Fibroblast of the aortic adventitia (primary cell): Measurements from ENCODE around the gene CHAF1A. TPM values are rescaled to one million over a fixed set of nuclear protein-coding genes. Genes with fewer than 3 reads are reported as not detected.
A peak's percentile ranks its signal among the peaks of the same experiment; 100 is the strongest.

ENCODE experiments used
- DNase-seq: peaks from one replicate; pipeline ENCODE4 v3.0.0-alpha.2; 2010; ENCODE audit warnings: low read depth
- H3K4me3 ChIP-seq: 2 replicates; pipeline ENCODE4 v1.5.1; 2011; ENCODE audit warnings: low read depth, mild to moderate bottlenecking, control low read depth, low read length, moderate library complexity
- CTCF ChIP-seq: IDR thresholded peaks from 2 replicates; pipeline ENCODE4 v1.5.1; 2011; ENCODE audit warnings: mild to moderate bottlenecking, low read length, control low read depth, inconsistent platforms; ENCODE audit not compliant: insufficient read depth
- total RNA-seq: library from RNA; depleted of rRNA; stranded (reverse); fragments of >200 nt; gene quantifications from 2 replicates; pipeline ENCODE4 v1.2.3, GENCODE V29; 2012; ENCODE audit warnings: low replicate concordance

CHAF1A gene
- total RNA-seq, 1 donor = 25.8 TPM

- no peak for DNase-seq
- H3K4me3 ChIP-seq = peak overlapping the region; percentile 77
- TF ChIP-seq CTCF = no peak
These were observed 70.7 kb downstream of the CHAF1A start for GRCh38 chr19:4473011-4473762.

- DNase-seq = no peak
- TF ChIP-seq CTCF = no peak
- peak overlapping the region; percentile 77 for H3K4me3 ChIP-seq
These were observed 71.5 kb downstream of the CHAF1A start for GRCh38 chr19:4473763-4474513.

- DNase-seq = peak; percentile 54
- peak overlapping the region; percentile 77 for H3K4me3 ChIP-seq
- no peak for TF ChIP-seq CTCF
These were observed 72.1 kb downstream of the CHAF1A start for GRCh38 chr19:4474514-4475022.

GRCh38 chr19:4477034-4477801, 74.8 kb downstream of the CHAF1A start:
- H3K4me3 ChIP-seq = no peak overlapping the region
- no peak for DNase-seq
- TF ChIP-seq CTCF = no peak

- no peak overlapping the region for H3K4me3 ChIP-seq
- TF ChIP-seq CTCF = no peak
- no peak for DNase-seq
These were observed 80.4 kb downstream of the CHAF1A start for GRCh38 chr19:4482721-4483364.

- DNase-seq = no peak
- H3K4me3 ChIP-seq = no peak overlapping the region
- no peak for TF ChIP-seq CTCF
These were observed 80.9 kb downstream of the CHAF1A start for GRCh38 chr19:4483385-4483784.
